WTC11 (cell line): ENCODE results near the gene PIK3R1. TPM values are rescaled to one million over a fixed set of nuclear protein-coding genes. Genes with fewer than 3 reads are reported as not detected.

Experiments used
- ATAC-seq: fragments of 200-7000 bp; cut with Tn5 transposase; 2 replicates; pipeline ENCODE4 v1.10.0; 2021; ENCODE audit warnings: mild to moderate bottlenecking, moderate library complexity
- CTCF ChIA-PET: fragments of 300-600 bp; sonication (Branson Sonifier 250); formaldehyde crosslinking; loops from one replicate; lab custom pipeline; 2021; ENCODE audit warnings: antibody characterized with exemption; lab: Charles Lee
- POLR2A ChIA-PET: fragments of 350-600 bp; sonication (Branson Sonifier 250); formaldehyde crosslinking; loops from one replicate; lab custom pipeline; 2021; ENCODE audit warnings: antibody characterized with exemption; lab: Charles Lee
- DNase-seq: peaks from one replicate; pipeline ENCODE4 v3.0.0; 2021; ENCODE audit warnings: low spot score
- H3K27ac Mint-ChIP-seq: 2 replicates; pipeline ENCODE4 v1.8.0; 2021; ENCODE audit warnings: mixed read lengths
- H3K27me3 Mint-ChIP-seq: 2 replicates; pipeline ENCODE4 v1.8.0; 2021; ENCODE audit warnings: low read depth, mild to moderate bottlenecking, moderate library complexity, mixed read lengths
- H3K36me3 Mint-ChIP-seq: 2 replicates; pipeline ENCODE4 v1.8.0; 2021; ENCODE audit warnings: mixed read lengths
- H3K4me1 Mint-ChIP-seq: 2 replicates; pipeline ENCODE4 v1.8.0; 2022; ENCODE audit warnings: mixed read lengths
- H3K4me3 Mint-ChIP-seq: 2 replicates; pipeline ENCODE4 v1.8.0; 2021; ENCODE audit warnings: mild to moderate bottlenecking, moderate library complexity, mixed read lengths
- H3K9me3 Mint-ChIP-seq: 2 replicates; pipeline ENCODE4 v1.8.0; 2021; ENCODE audit warnings: mixed read lengths
- ATF3 ChIP-seq: sonication (generic); formaldehyde crosslinking; conservative IDR thresholded peaks from 2 replicates; pipeline ENCODE4 v1.8.1; 2022; ENCODE audit warnings: mild to moderate bottlenecking, missing genetic modification reagents
- CREB1 ChIP-seq: sonication (generic); formaldehyde crosslinking; IDR thresholded peaks from 2 replicates; pipeline ENCODE4 v1.8.0; 2023; ENCODE audit warnings: mild to moderate bottlenecking, missing genetic modification reagents
- E2F1 ChIP-seq: sonication (generic); formaldehyde crosslinking; IDR thresholded peaks from 2 replicates; pipeline ENCODE4 v1.8.0; 2022; ENCODE audit warnings: mild to moderate bottlenecking, missing genetic modification reagents
- E2F4 ChIP-seq: sonication (generic); formaldehyde crosslinking; IDR thresholded peaks from 2 replicates; pipeline ENCODE4 v1.8.1; 2022; ENCODE audit warnings: low read depth, mild to moderate bottlenecking, moderate library complexity, missing genetic modification reagents, borderline replicate concordance
- ESRRA ChIP-seq: sonication (generic); formaldehyde crosslinking; IDR thresholded peaks from 2 replicates; pipeline ENCODE4 v1.8.1; 2022; ENCODE audit warnings: mild to moderate bottlenecking, missing genetic modification reagents, borderline replicate concordance
- FOXJ3 ChIP-seq: sonication (generic); formaldehyde crosslinking; IDR thresholded peaks from 2 replicates; pipeline ENCODE4 v1.9.0; 2021; ENCODE audit warnings: missing genetic modification reagents, mild to moderate bottlenecking, borderline replicate concordance
- FOXK1 ChIP-seq: sonication (generic); formaldehyde crosslinking; IDR thresholded peaks from 2 replicates; pipeline ENCODE4 v1.8.0; 2022; ENCODE audit warnings: mild to moderate bottlenecking, moderate library complexity, missing genetic modification reagents
- GRHL2 ChIP-seq: fragments of 250-450 bp; sonication (Bioruptor Pico); IDR thresholded peaks from 2 replicates; pipeline ENCODE4 v1.8.0; 2022; ENCODE audit warnings: mild to moderate bottlenecking, moderate library complexity; ENCODE audit not compliant: insufficient replicate concordance, severe bottlenecking
- NFYB ChIP-seq: sonication (generic); formaldehyde crosslinking; conservative IDR thresholded peaks from 2 replicates; pipeline ENCODE4 v1.8.0; 2022; ENCODE audit warnings: low read depth, missing genetic modification reagents
- OVOL2 ChIP-seq: fragments of 250-450 bp; sonication (Bioruptor Pico); IDR thresholded peaks from 2 replicates; pipeline ENCODE4 v1.9.0; 2021; ENCODE audit warnings: mild to moderate bottlenecking, borderline replicate concordance
- SMAD4 ChIP-seq: sonication (generic); formaldehyde crosslinking; IDR thresholded peaks from 2 replicates; pipeline ENCODE4 v1.8.0; 2022; ENCODE audit warnings: mild to moderate bottlenecking, missing genetic modification reagents
- SP1 ChIP-seq: sonication (generic); formaldehyde crosslinking; conservative IDR thresholded peaks from 2 replicates; pipeline ENCODE4 v1.8.1; 2022; ENCODE audit warnings: missing genetic modification reagents
- TEAD1 ChIP-seq: sonication (generic); formaldehyde crosslinking; IDR thresholded peaks from 2 replicates; pipeline ENCODE4 v1.8.0; 2022; ENCODE audit warnings: mild to moderate bottlenecking, missing genetic modification reagents
- ZNF232 ChIP-seq: sonication (generic); formaldehyde crosslinking; IDR thresholded peaks from 2 replicates; pipeline ENCODE4 v1.8.0; 2022; ENCODE audit warnings: mild to moderate bottlenecking, missing genetic modification reagents
- ZNF263 ChIP-seq: sonication (generic); formaldehyde crosslinking; IDR thresholded peaks from 2 replicates; pipeline ENCODE4 v1.8.1; 2022; ENCODE audit warnings: low read depth, mild to moderate bottlenecking, moderate library complexity, missing genetic modification reagents
- ZNF281 ChIP-seq: sonication (generic); formaldehyde crosslinking; IDR thresholded peaks from 2 replicates; pipeline ENCODE4 v1.8.0; 2023; ENCODE audit warnings: mild to moderate bottlenecking, missing genetic modification reagents
- ZSCAN18 ChIP-seq: fragments of 250-450 bp; sonication (Bioruptor Pico); IDR thresholded peaks from 2 replicates; pipeline ENCODE4 v2.1.2; 2022; ENCODE audit warnings: mild to moderate bottlenecking, moderate library complexity
- total RNA-seq: library from RNA; stranded (reverse); gene quantifications from 3 replicates; pipeline ENCODE4 v1.2.3, GENCODE V29; 2021

The PIK3R1 gene
- total RNA-seq, 1 experiment from 2014 or later: 11.3 TPM

- TF ChIP-seq GRHL2 (CRISPR knock-in tag) (no peak), E2F4 (no peak), OVOL2 (no peak), FOXJ3 (CRISPR knock-in tag) (no peak), CREB1 (CRISPR knock-in tag) (no peak), ZNF232 (no peak), FOXK1 (CRISPR knock-in tag) (no peak)
Observed at GRCh38 chr5:68272289-68272688, 56.7 kb downstream of the PIK3R1 start (continued).

GRCh38 chr5:68273717-68274409 lies 58.3 kb downstream of the PIK3R1 start:
- H3K27me3 Mint-ChIP-seq: no peaks in the 10 kb centered on the region
- H3K9me3 Mint-ChIP-seq: no peaks in the 10 kb centered on the region
- H3K4me1 Mint-ChIP-seq: peaks cover 21% of the 10 kb centered on the region
- no peak overlapping the region for H3K4me3 Mint-ChIP-seq
- H3K36me3 Mint-ChIP-seq: peaks cover 2% of the 10 kb centered on the region; the same call in 1 of the 2 replicates
- H3K27ac Mint-ChIP-seq: no peak overlapping the region
- TF ChIP-seq E2F1: no peak
- POLR2A ChIA-PET: no interaction called here
- DNase-seq (no peak), ATAC-seq (no peak)
- CTCF ChIA-PET: interaction anchor here (0.6 to 1.2 kb wide), 3 partner anchors 12 to 22 kb away, joined by 3 to 4 read pairs (median 3); no protein-coding TSS in a partner anchor

- DNase-seq: no peak
- Mint-ChIP-seq H3K27ac (peak overlapping the region; percentile 86; the same call in 1 of the 2 replicates), H3K36me3 (peaks cover 4% of the 10 kb centered on the region), H3K4me1 (peaks cover 21% of the 10 kb centered on the region), H3K9me3 (no peaks in the 10 kb centered on the region), H3K27me3 (no peaks in the 10 kb centered on the region), H3K4me3 (no peak overlapping the region)
- ChIA-PET POLR2A (no interaction called here), CTCF (interaction anchor here (0.7 kb wide), 1 partner anchor 22 kb away, joined by 4 read pairs; no protein-coding TSS in a partner anchor)
- no peak for TF ChIP-seq ZNF281 (CRISPR knock-in tag)
- no peak for TF ChIP-seq GRHL2 (CRISPR knock-in tag)
- no peak for TF ChIP-seq FOXK1 (CRISPR knock-in tag)
- TF ChIP-seq ZNF263 (CRISPR knock-in tag): no peak
- no peak for TF ChIP-seq ATF3
- TF ChIP-seq NFYB (CRISPR knock-in tag): no peak
- TF ChIP-seq ESRRA (CRISPR knock-in tag): no peak
- no peak for TF ChIP-seq SP1
- no peak for TF ChIP-seq ZSCAN18 (CRISPR knock-in tag)
- no peak for TF ChIP-seq SMAD4 (CRISPR knock-in tag)
- TF ChIP-seq TEAD1 (CRISPR knock-in tag): no peak
- ATAC-seq: no peak
Observed at GRCh38 chr5:68274847-68275651, 59.5 kb downstream of the PIK3R1 start.
